Gastroesophageal sphincter (tissue), 4 donors: Measurements from ENCODE around the gene KPNA4. TPM values are rescaled to one million over a fixed set of nuclear protein-coding genes. Genes with fewer than 3 reads are reported as not detected.
"Not testable (repeated sequence)": the region's sequence is repeated elsewhere in the genome, so short reads cannot be mapped to it uniquely, and the experiment has no call there.

Source experiments
- ATAC-seq: fragments of 150-250 bp; one replicate; pipeline ENCODE4 v1.9.1; 2016; ENCODE audit warnings: mild to moderate bottlenecking, moderate library complexity
- H3K27ac ChIP-seq, 4 donors: fragments of 200-600 bp; sonication (generic) in 3 of 4; 1 replicate in 3 of 4; 2 replicates in 1 of 4; pipeline ENCODE4 v1.5.1; 2016 to 2019
- H3K27me3 ChIP-seq: fragments of 200-600 bp; sonication (generic); one replicate; pipeline ENCODE4 v1.5.1; 2019
- H3K36me3 ChIP-seq, 2 donors: fragments of 200-600 bp; sonication (generic); one replicate each; pipeline ENCODE4 v1.5.1; 2019; ENCODE audit warnings: control low read depth in 1 of 2
- H3K4me1 ChIP-seq, 3 donors: fragments of 200-600 bp; sonication (generic); 1 replicate in 2 of 3; 2 replicates in 1 of 3; pipeline ENCODE4 v1.5.1; 2016 to 2019; ENCODE audit warnings: control low read depth in 2 of 3
- H3K4me3 ChIP-seq, 2 donors: fragments of 200-600 bp; sonication (generic); one replicate each; pipeline ENCODE4 v1.5.1; 2019; ENCODE audit warnings: mild to moderate bottlenecking in 1 of 2, moderate library complexity in 1 of 2
- H3K9me3 ChIP-seq, 3 donors: fragments of 200-600 bp; sonication (generic); one replicate each; pipeline ENCODE4 v1.5.1; 2017 to 2019; ENCODE audit warnings: control low read depth in 2 of 3
- EP300 ChIP-seq: sonication (generic); formaldehyde crosslinking; IDR thresholded peaks from one replicate; pipeline ENCODE4 v1.6.1; 2017; ENCODE audit warnings: antibody characterized with exemption, mild to moderate bottlenecking
- POLR2A ChIP-seq, 2 donors: fragments of 450-650 bp; IDR thresholded peaks; one replicate each; pipeline ENCODE4 v1.6.1; 2017; ENCODE audit warnings: antibody characterized with exemption in 2 of 2, mild to moderate bottlenecking in 2 of 2, moderate library complexity in 1 of 2
- POLR2AphosphoS5 ChIP-seq: sonication (generic); formaldehyde crosslinking; IDR thresholded peaks from one replicate; pipeline ENCODE4 v1.6.1; 2017; ENCODE audit warnings: antibody characterized with exemption
- WGBS, 2 donors: methylation state at CpG; one replicate each; pipeline ENCODE4 v1.1.5; 2018; ENCODE audit warnings: low coverage in 1 of 2; 5-methylcytosine and 5-hydroxymethylcytosine counted together
- total RNA-seq, 4 donors: library from RNA; depleted of rRNA; stranded (reverse); fragments of >200 nt; gene quantifications; one replicate each; pipeline ENCODE4 v1.1.0, GENCODE V29; 2016
- TF ChIP-seq, protein P1 (sequence below), 4 experiments: fragments of 200-600 bp in 2 of 4; fragments of 450-650 bp in 2 of 4; sonication (generic) in 1 of 4; IDR thresholded peaks; one replicate each; pipeline ENCODE4 v1.5.1; 2017 to 2019; ENCODE audit warnings: antibody characterized with exemption in 4 of 4, mild to moderate bottlenecking in 2 of 4, moderate library complexity in 2 of 4

Gene KPNA4
- total RNA-seq, 4 donors from 2014 or later: 42.7 to 69.5 (median 55.6) TPM

- no peak for TF ChIP-seq POLR2A (IDR thresholded peaks at IDR 0.05)
- no peak for TF ChIP-seq EP300
- no peak for TF ChIP-seq POLR2AphosphoS5
- TF ChIP-seq, protein P1, sequence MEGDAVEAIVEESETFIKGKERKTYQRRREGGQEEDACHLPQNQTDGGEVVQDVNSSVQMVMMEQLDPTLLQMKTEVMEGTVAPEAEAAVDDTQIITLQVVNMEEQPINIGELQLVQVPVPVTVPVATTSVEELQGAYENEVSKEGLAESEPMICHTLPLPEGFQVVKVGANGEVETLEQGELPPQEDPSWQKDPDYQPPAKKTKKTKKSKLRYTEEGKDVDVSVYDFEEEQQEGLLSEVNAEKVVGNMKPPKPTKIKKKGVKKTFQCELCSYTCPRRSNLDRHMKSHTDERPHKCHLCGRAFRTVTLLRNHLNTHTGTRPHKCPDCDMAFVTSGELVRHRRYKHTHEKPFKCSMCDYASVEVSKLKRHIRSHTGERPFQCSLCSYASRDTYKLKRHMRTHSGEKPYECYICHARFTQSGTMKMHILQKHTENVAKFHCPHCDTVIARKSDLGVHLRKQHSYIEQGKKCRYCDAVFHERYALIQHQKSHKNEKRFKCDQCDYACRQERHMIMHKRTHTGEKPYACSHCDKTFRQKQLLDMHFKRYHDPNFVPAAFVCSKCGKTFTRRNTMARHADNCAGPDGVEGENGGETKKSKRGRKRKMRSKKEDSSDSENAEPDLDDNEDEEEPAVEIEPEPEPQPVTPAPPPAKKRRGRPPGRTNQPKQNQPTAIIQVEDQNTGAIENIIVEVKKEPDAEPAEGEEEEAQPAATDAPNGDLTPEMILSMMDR (IDR thresholded peaks at IDR 0.05): no peak
- no peaks in the 10 kb centered on the region for H3K4me1 ChIP-seq
- no peak overlapping the region for H3K27ac ChIP-seq
- H3K9me3 ChIP-seq: no peaks in the 10 kb centered on the region
- H3K4me3 ChIP-seq: no peak overlapping the region
- WGBS, 2 donors: no CpG with 5 or more reads among the region's 3 CpGs
- H3K27me3 ChIP-seq: peaks cover 5% of the 10 kb centered on the region
- no peak for ATAC-seq
- no peaks in the 10 kb centered on the region for H3K36me3 ChIP-seq
These were observed 105.3 kb downstream of the KPNA4 start for GRCh38 chr3:160460033-160460432.

DNA sequence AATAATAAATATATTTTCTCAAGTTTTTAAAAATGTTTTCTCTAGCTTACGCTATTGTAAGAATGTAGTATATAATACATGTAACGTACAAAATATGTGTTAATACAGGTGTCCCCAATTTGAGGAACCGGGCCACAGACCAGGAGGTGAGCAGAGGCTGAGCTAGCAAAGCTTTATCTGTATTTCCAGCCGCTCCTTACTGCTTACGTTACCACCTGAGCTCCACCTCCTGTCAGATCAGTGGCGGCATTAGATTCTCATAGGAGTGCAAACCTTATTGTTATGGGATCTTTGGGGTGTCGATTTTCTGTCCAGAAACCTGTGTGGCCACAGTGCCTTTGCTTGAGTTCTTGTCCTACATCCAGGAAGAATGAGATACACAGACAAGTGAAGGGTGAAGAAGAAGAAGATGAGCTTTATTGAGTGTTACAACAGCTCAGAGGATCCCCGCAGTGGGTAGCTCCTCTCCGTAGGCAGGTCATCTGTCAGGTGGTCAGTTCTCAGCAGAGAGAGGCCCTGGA, 105.9 kb downstream of the KPNA4 start:
- Histone ChIP-seq H3K27ac (no peak overlapping the region), H3K27me3 (peaks cover 5% of the 10 kb centered on the region), H3K9me3 (no peaks in the 10 kb centered on the region), H3K4me1 (no peaks in the 10 kb centered on the region), H3K4me3 (no peak overlapping the region), H3K36me3 (no peaks in the 10 kb centered on the region)
- TF ChIP-seq EP300 (no peak), POLR2A (IDR thresholded peaks at IDR 0.05) (no peak), POLR2AphosphoS5 (no peak)
- TF ChIP-seq, protein P1 (IDR thresholded peaks at IDR 0.05): no peak
- WGBS, 2 donors: 82 to 100% methylated on average over 3 to 8 of the region's 9 CpGs
- no peak for ATAC-seq

- Histone ChIP-seq H3K27me3 (peaks cover 5% of the 10 kb centered on the region), H3K27ac (no peak overlapping the region), H3K4me1 (no peaks in the 10 kb centered on the region), H3K36me3 (no peaks in the 10 kb centered on the region), H3K9me3 (no peaks in the 10 kb centered on the region), H3K4me3 (no peak overlapping the region)
- ATAC-seq: no peak
- 75% methylated on average over 3 to 4 of the region's 4 CpGs for WGBS, 2 donors
- no peak for TF ChIP-seq EP300
- TF ChIP-seq POLR2AphosphoS5: no peak
- no peak for TF ChIP-seq POLR2A (IDR thresholded peaks at IDR 0.05)
- TF ChIP-seq, protein P1 (IDR thresholded peaks at IDR 0.05): no peak
These were observed 107.2 kb downstream of the KPNA4 start for GRCh38 chr3:160458151-160458550.

GRCh38 chr3:160455846-160456245, 109.5 kb downstream of the KPNA4 start:
- no peak for ATAC-seq

DNA sequence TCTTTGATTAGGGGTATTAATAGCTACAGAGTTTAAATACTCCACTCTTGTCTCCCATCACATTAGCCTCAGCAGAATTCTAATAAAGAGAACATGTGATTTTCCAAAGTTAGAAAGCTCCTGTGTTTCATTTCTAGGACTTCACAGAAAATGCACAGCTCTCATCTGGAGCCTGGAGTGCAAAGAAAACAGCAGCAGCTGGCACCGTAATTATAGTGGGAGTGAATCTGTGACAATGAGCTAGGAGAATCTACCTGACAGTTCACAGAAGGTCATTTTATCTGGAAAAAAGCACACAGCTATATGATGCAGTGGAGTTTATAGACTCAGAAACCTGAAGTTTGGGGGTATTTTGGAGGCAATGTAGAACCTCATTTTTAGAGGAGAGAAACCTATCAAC, 110.4 kb downstream of the KPNA4 start:
- Histone ChIP-seq H3K9me3 (peaks cover 0 to 1% (median 0%) of the 10 kb centered on the region in 3 donors), H3K27ac (no peak overlapping the region), H3K4me3 (no peak overlapping the region), H3K4me1 (peaks cover 0 to 7% (median 3%) of the 10 kb centered on the region in 3 donors), H3K36me3 (no peaks in the 10 kb centered on the region), H3K27me3 (peaks cover 4% of the 10 kb centered on the region)
- ATAC-seq: no peak
- TF ChIP-seq, protein P1 (IDR thresholded peaks at IDR 0.05): no peak
- TF ChIP-seq EP300 (no peak), POLR2A (IDR thresholded peaks at IDR 0.05) (no peak), POLR2AphosphoS5 (no peak)
- WGBS, 2 donors: no CpG with 5 or more reads among the region's 1 CpG

More at GRCh38 chr3:160455846-160456245, 109.5 kb downstream of the KPNA4 start:
- WGBS, 2 donors: 82% methylated on average over 3 of the region's 3 CpGs; no CpG with 5 or more reads in 1 of the 2 donors
- H3K9me3 ChIP-seq: no peaks in the 10 kb centered on the region
- no peaks in the 10 kb centered on the region for H3K4me1 ChIP-seq
- H3K4me3 ChIP-seq: no peak overlapping the region
- H3K27ac ChIP-seq: no peak overlapping the region
- no peaks in the 10 kb centered on the region for H3K27me3 ChIP-seq
- TF ChIP-seq POLR2AphosphoS5 (no peak), EP300 (no peak), POLR2A (IDR thresholded peaks at IDR 0.05) (no peak)
- TF ChIP-seq, protein P1 (IDR thresholded peaks at IDR 0.05): no peak
- H3K36me3 ChIP-seq: no peaks in the 10 kb centered on the region

GRCh38 chr3:160452251-160452650, 113.1 kb downstream of the KPNA4 start:
- H3K9me3 ChIP-seq, H3K36me3 ChIP-seq, H3K27ac ChIP-seq, ATAC-seq, H3K4me3 ChIP-seq: not testable (repeated sequence)
- H3K27me3 ChIP-seq: peaks cover 19% of the 10 kb centered on the region
- WGBS, 2 donors: 94 to 100% methylated on average over 3 of the region's 19 CpGs
- peaks cover 0 to 21% (median 3%) of the 10 kb centered on the region in 3 donors for H3K4me1 ChIP-seq
